SU-DHL-6 (cell line): ENCODE results near the gene KRT10.

ENCODE experiments used
- H2AFZ ChIP-seq: fragments of 200-600 bp; sonication (generic); 2 replicates; pipeline ENCODE4 v1.6.1; 2014; ENCODE audit warnings: low read depth, mild to moderate bottlenecking, moderate library complexity, mixed read lengths, antibody characterized with exemption, low read length; ENCODE audit not compliant: severe bottlenecking
- H3F3A ChIP-seq: fragments of 200-600 bp; shearing (Covaris generic); 2 replicates; pipeline ENCODE4 v1.6.0; 2016; ENCODE audit warnings: antibody characterized with exemption, mild to moderate bottlenecking; ENCODE audit not compliant: insufficient read depth
- H3K27ac ChIP-seq: fragments of 200-600 bp; sonication (generic); 2 replicates; pipeline ENCODE4 v1.5.1; 2016; ENCODE audit warnings: low read depth, mild to moderate bottlenecking, low read length, moderate library complexity, mixed read lengths
- H3K27me3 ChIP-seq: fragments of 200-600 bp; sonication (generic), shearing (Covaris generic); 2 replicates; pipeline ENCODE4 v1.6.0; 2014; ENCODE audit warnings: mild to moderate bottlenecking, low read length
- H3K36me3 ChIP-seq: fragments of 200-600 bp; sonication (generic); 2 replicates; pipeline ENCODE4 v1.6.1; 2014; ENCODE audit warnings: mild to moderate bottlenecking, low read length, mixed read lengths
- H3K4me2 ChIP-seq: fragments of 300-600, 200-600 bp; shearing (Covaris generic), sonication (generic); 2 replicates; pipeline ENCODE4 v1.6.0; 2014; ENCODE audit warnings: low read length, low read depth, mild to moderate bottlenecking; ENCODE audit not compliant: poor library complexity, severe bottlenecking
- H3K4me3 ChIP-seq: fragments of 200-600 bp; sonication (generic); 2 replicates; pipeline ENCODE4 v1.5.1; 2014; ENCODE audit warnings: antibody characterized with exemption, low read length, mild to moderate bottlenecking, mixed read lengths; ENCODE audit not compliant: insufficient read depth, poor library complexity, severe bottlenecking
- H3K79me2 ChIP-seq: fragments of 200-600 bp; sonication (generic); 2 replicates; pipeline ENCODE4 v1.6.1; 2014; ENCODE audit warnings: mild to moderate bottlenecking, low read length, moderate library complexity; ENCODE audit not compliant: insufficient read depth
- H3K9ac ChIP-seq: fragments of 200-600 bp; sonication (generic); 2 replicates; pipeline ENCODE4 v1.7.0; 2014; ENCODE audit warnings: mild to moderate bottlenecking, low read length
- H3K9me2 ChIP-seq: fragments of 200-600 bp; sonication (generic); replicated peaks from 2 replicates; pipeline ENCODE4 v1.6.1; 2014; ENCODE audit warnings: low read length; ENCODE audit not compliant: insufficient read depth
- H3K9me3 ChIP-seq: fragments of 200-600 bp; sonication (generic); 2 replicates; pipeline ENCODE4 v1.6.1; 2014; ENCODE audit warnings: low read length, mixed read lengths; ENCODE audit not compliant: insufficient read depth
- H4K20me1 ChIP-seq: fragments of 200-600 bp; sonication (generic); 2 replicates; pipeline ENCODE4 v1.6.1; 2014; ENCODE audit warnings: low read depth, mild to moderate bottlenecking, antibody characterized with exemption, low read length, moderate library complexity, mixed read lengths
- CTCF ChIP-seq: fragments of 200-600 bp; sonication (generic); IDR thresholded peaks from one replicate; pipeline ENCODE4 v1.5.1; 2017; ENCODE audit warnings: antibody characterized with exemption, mild to moderate bottlenecking, low read length, moderate library complexity; ENCODE audit not compliant: insufficient read depth, poor library complexity, severe bottlenecking
- EZH2phosphoT487 ChIP-seq: fragments of 200-600 bp; sonication (generic), shearing (Covaris generic); conservative IDR thresholded peaks from 2 replicates; pipeline ENCODE4 v1.6.1; 2018; ENCODE audit warnings: mild to moderate bottlenecking, antibody characterized with exemption, low read length, moderate library complexity, mixed read lengths

KRT10 gene

DNA sequence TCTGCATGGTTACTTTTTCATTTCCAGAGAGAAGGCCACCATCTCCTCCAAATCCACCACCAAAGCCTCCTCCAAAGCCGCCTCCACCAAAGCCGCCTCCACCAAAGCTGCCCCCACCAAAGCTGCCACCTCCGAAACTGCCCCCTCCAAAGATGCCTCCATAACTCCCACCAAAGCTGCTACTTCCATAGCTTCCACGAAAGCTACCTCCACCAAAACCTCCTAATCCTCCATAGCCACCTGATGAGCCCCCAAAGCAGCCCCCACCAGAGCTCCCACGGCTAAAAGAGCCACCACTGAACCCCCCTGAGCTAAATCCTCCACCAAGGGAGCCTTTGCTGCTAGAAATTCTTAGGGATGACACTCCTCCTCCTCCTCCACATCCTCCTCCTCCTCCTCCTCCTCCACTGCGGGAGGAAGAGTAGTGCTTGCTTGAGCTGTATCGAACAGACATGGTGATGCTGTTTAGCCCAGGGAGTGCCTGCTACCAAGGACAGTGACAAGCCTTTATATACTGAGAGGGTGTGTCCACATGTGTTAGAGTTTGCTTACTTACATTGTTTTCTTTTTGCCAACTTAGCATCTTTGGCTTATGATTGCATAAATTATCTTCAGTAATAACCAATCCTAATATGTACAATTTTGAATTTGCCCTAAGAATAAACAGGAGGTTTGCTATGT is at the start of gene KRT10:
Gene KRT10, minus strand, starts transcription at position 483 of the 681 bp plus-strand sequence. Its CDS starts 29 bp downstream, at position 454.
- no peak for TF ChIP-seq EZH2phosphoT487
- H3K4me2 ChIP-seq, result no peak within 1 kb of the TSS
- no peaks in the 10 kb centered on the region for H4K20me1 ChIP-seq
- peaks cover 6% of the 10 kb centered on the region; the same call in 1 of the 2 replicates for H3K79me2 ChIP-seq
- H3K4me3 ChIP-seq, result no peak within 1 kb of the TSS
- H3K9ac ChIP-seq, result no peak within 1 kb of the TSS
- no peak within 1 kb of the TSS for H3K27ac ChIP-seq
- no peak within 1 kb of the TSS for H2AFZ ChIP-seq
- no peaks in the 10 kb centered on the region for H3K9me3 ChIP-seq
- peaks cover 27% of the 10 kb centered on the region for H3F3A ChIP-seq
- peaks cover 8% of the 10 kb centered on the region; the same call in 1 of the 2 replicates for H3K36me3 ChIP-seq
- no peaks in the 10 kb centered on the region for H3K27me3 ChIP-seq
- H3K9me2 ChIP-seq, result no peaks in the 10 kb centered on the region

DNA sequence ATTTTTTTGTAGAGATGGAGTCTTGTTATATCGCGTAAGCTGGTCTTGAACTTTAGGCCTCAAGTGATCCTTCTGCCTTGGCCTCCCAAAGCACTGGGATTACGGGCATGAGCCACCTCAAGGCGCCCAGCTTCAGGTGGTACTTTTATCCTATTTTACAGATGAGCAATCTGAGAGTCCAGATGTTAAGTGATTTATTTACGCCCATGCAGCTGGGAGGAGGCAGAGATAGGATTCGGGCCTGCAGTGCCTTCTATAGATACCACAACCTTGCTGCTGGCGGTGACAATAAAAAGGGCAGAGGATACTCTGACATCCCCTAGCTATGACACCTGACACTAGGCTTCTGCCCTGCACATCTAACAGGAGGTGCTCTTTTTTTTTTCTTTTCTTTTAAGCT is 48.9 kb upstream of the KRT10 start:
- no peaks in the 10 kb centered on the region for H3K79me2 ChIP-seq
- H3K27ac ChIP-seq, result no peak overlapping the region
- no peaks in the 10 kb centered on the region for H3K27me3 ChIP-seq
- no peak overlapping the region for H3K4me2 ChIP-seq
- no peaks in the 10 kb centered on the region for H3F3A ChIP-seq
- no peaks in the 10 kb centered on the region for H3K9me2 ChIP-seq
- H4K20me1 ChIP-seq, result no peaks in the 10 kb centered on the region
- no peak overlapping the region for H3K4me3 ChIP-seq
- no peak for TF ChIP-seq EZH2phosphoT487
- TF ChIP-seq CTCF, result no peak
- H3K9ac ChIP-seq, result no peak overlapping the region
- H3K9me3 ChIP-seq, result no peaks in the 10 kb centered on the region
- H3K36me3 ChIP-seq, result no peaks in the 10 kb centered on the region
- H2AFZ ChIP-seq, result no peak overlapping the region

DNA sequence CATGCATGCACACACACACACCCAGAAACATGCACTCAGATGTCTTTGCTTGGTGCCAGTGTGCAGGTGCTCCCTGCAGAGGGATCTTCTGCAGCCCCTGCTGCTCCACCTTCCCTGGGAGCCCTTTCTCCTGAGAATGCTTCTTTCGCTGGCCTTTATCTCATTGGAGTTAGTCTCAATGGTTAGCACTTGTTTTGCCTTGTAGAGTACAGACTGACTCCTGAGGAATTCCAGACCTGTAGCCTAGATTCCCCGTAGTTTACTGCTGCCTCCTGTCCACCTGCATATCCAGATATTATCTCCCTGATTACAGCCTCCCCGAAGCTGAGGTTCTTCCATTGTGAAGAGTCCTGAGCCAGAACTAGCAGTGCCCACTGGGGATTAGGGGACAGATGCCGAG is 47.7 kb upstream of the KRT10 start:
- Histone ChIP-seq H3K9ac (no peak overlapping the region), H2AFZ (no peak overlapping the region), H3K9me2 (no peaks in the 10 kb centered on the region), H3K27ac (no peak overlapping the region), H3K9me3 (no peaks in the 10 kb centered on the region), H3K4me3 (no peak overlapping the region), H3K27me3 (no peaks in the 10 kb centered on the region), H3K36me3 (no peaks in the 10 kb centered on the region), H3K4me2 (no peak overlapping the region), H4K20me1 (no peaks in the 10 kb centered on the region), H3K79me2 (no peaks in the 10 kb centered on the region), H3F3A (no peaks in the 10 kb centered on the region)
- TF ChIP-seq EZH2phosphoT487, result no peak
- TF ChIP-seq CTCF, result no peak

DNA sequence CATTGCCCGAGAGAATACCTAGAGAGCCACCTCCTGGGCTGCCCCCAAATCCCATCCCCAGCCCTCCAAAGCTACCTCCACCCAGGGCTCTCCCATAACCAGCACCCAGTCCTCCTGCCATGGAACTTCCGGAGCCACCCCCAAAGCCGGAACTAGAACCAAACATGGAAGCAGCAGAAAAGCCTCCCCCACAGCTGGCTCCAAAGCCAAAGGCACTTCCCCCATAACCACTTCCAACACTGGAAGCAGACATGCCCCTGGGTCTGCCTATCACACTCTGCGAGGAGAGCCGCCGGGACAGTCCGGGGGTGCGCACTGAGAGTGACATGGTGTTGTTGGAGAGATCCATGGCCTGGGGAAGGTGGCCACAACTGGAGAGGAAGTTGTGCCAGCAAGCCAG is 44.4 kb upstream of the KRT10 start, which contains the start of gene KRT12:
Gene KRT12, minus strand, starts transcription at position 386 of the 400 bp plus-strand sequence. Its CDS starts 37 bp downstream, at position 349.
- no peak within 1 kb of the TSS for H3K4me3 ChIP-seq
- H3K9ac ChIP-seq, result no peak within 1 kb of the TSS

More for the DNA sequence above, 44.4 kb upstream of the KRT10 start, which contains the start of gene KRT12:
- Histone ChIP-seq H3F3A (no peaks in the 10 kb centered on the region), H3K9me3 (no peaks in the 10 kb centered on the region), H2AFZ (no peak within 1 kb of the TSS), H3K9me2 (no peaks in the 10 kb centered on the region), H3K27me3 (no peaks in the 10 kb centered on the region), H3K79me2 (no peaks in the 10 kb centered on the region), H3K27ac (no peak within 1 kb of the TSS), H3K4me2 (no peak within 1 kb of the TSS), H4K20me1 (no peaks in the 10 kb centered on the region), H3K36me3 (no peaks in the 10 kb centered on the region)
- TF ChIP-seq CTCF (no peak), EZH2phosphoT487 (no peak)
